GM12864 (cell line): ENCODE data around the gene IFIT5.
"Not testable (repeated sequence)": the region's sequence is repeated elsewhere in the genome, so short reads cannot be mapped to it uniquely, and the experiment has no call there.

Source experiments
- DNase-seq: peaks from one replicate; pipeline ENCODE4 v3.0.0-alpha.2; 2011; ENCODE audit warnings: low read depth
- H3K4me3 ChIP-seq: 2 replicates; pipeline ENCODE4 v1.5.1; 2011; ENCODE audit warnings: mild to moderate bottlenecking, low read depth, low read length, control low read depth
- CTCF ChIP-seq: IDR thresholded peaks from 2 replicates; pipeline ENCODE4 v1.5.1; 2011; ENCODE audit warnings: low read depth, mild to moderate bottlenecking, moderate library complexity, low read length, control low read depth, inconsistent platforms; ENCODE audit errors: missing control alignments

The IFIT5 gene

GRCh38 chr10:89395141-89395540, 19.2 kb upstream of the IFIT5 start:
- H3K4me3 ChIP-seq = no peak overlapping the region
- DNase-seq = no peak
- no peak for TF ChIP-seq CTCF

- no peak for TF ChIP-seq CTCF
- no peak for DNase-seq
- no peak overlapping the region for H3K4me3 ChIP-seq
Measured at GRCh38 chr10:89398003-89398749, 16.2 kb upstream of the IFIT5 start.

- no peak for DNase-seq
- TF ChIP-seq CTCF = no peak
- no peak overlapping the region for H3K4me3 ChIP-seq
Measured at GRCh38 chr10:89399956-89400355, 14.4 kb upstream of the IFIT5 start.

GRCh38 chr10:89403043-89403442, 11.3 kb upstream of the IFIT5 start:
- no peak overlapping the region for H3K4me3 ChIP-seq
- no peak for TF ChIP-seq CTCF
- DNase-seq = no peak

- H3K4me3 ChIP-seq = no peak overlapping the region
- no peak for DNase-seq
- no peak for TF ChIP-seq CTCF
Measured at GRCh38 chr10:89404104-89405047, 10.0 kb upstream of the IFIT5 start.

GRCh38 chr10:89406178-89406577, 8.2 kb upstream of the IFIT5 start:
- not testable (repeated sequence) for DNase-seq

GRCh38 chr10:89407792-89408191, 6.6 kb upstream of the IFIT5 start:
- not testable (repeated sequence) for H3K4me3 ChIP-seq, DNase-seq

More at GRCh38 chr10:89406178-89406577, 8.2 kb upstream of the IFIT5 start:
- not testable (repeated sequence) for H3K4me3 ChIP-seq

GRCh38 chr10:89409282-89409681, 5.1 kb upstream of the IFIT5 start:
- not testable (repeated sequence) for H3K4me3 ChIP-seq, DNase-seq

- not testable (repeated sequence) for H3K4me3 ChIP-seq, DNase-seq
Measured at GRCh38 chr10:89410551-89410950, 3.8 kb upstream of the IFIT5 start.

GRCh38 chr10:89411135-89411534, 3.2 kb upstream of the IFIT5 start:
- not testable (repeated sequence) for H3K4me3 ChIP-seq, DNase-seq

GRCh38 chr10:89412276-89412675, 2.1 kb upstream of the IFIT5 start:
- not testable (repeated sequence) for DNase-seq, H3K4me3 ChIP-seq
